HG03175 (cell line): ENCODE data around the gene MARCHF6.
"Not testable (repeated sequence)": the region's sequence is repeated elsewhere in the genome, so short reads cannot be mapped to it uniquely, and the experiment has no call there.

ENCODE experiments used
- ATAC-seq: cut with Tn5 transposase; IDR thresholded peaks from one replicate; pipeline ENCODE4 v1.9.1; 2021; ENCODE audit warnings: mild to moderate bottlenecking, moderate library complexity; ENCODE audit not compliant: unreplicated experiment

Gene MARCHF6

DNA sequence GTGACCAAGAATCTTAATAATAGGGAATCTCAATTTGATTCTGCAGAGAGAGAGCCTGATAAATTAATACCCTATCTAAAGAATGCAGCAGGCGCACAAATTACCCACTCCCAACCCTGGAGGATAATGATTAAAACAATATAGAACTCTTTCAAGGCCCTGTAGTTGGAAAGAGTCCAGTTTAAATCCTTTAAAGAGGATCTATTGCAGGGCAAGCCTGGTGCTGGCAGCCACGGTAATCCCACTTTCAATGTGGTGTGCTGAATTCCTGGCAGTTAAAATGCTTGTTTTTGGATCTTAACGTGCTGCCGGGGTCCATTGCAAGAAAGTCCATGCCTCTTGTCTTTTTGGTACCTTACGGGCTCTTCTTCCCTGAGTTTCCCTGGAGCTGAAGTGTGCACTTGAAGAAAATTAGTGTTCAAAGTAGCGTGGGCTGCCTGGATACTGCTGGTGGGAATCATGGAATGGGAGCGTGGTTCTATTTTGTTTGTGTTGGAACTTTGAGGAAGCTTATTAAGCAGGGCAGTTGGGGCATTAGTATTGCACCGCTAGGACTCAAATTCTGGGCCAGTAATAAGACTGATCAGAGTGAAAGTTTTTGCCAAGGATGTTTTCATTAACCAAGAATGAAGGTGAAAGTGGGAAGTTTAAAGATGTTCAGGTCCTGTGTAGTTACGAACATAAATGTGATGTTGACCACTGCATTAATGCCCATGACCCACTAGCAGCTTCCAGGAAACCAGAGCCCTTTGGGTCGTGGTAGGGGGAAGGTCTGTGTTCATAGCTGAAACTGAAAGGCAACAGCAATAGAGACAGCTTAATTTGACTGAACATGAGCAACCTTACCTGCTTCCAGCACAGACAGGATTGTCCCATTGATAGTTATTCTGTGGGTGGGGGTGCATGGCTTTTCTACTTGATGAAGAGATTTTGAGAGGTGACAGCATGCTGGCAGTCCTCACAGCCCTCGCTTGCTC is 20.8 kb downstream of the MARCHF6 start:
- no peak for ATAC-seq

DNA sequence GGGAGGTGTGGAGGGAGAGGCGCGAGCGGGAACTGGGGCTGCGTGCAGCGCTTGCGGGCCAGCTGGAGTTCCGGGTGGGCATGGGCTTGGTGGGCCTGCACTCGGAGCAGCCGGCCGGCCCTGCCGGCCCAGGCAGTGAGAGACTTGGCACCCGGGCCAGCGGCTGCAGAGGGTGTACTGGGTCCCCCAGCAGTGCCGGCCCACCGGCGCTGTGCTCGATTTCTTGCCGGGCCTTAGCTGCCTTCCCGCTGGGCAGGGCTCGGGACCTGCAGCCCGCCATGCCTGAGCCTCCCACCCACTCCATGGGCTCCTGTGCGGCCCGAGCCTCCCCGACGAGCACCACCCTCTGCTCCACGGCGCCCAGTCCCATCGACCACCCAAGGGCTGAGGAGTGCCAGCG is 21.7 kb downstream of the MARCHF6 start:
- ATAC-seq, result not testable (repeated sequence)

DNA sequence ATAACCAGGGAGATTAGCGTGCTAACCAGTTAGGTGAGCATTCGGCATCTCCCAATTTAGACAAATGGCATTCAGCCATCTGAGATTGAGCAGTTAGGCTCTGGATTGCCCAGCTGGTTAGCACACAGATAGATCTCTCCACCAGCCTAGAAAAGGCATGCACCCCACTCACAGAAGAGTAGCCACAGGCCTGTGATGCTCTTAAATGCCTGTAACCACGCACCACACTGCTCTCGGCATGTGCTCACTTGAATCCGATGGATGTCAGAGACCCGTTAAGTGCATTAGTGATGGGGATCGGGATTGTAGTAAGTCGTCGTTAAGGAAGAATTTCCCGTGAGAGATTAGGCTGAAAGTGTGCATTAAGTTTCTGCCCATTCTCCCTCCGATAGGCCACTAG is 23.0 kb downstream of the MARCHF6 start:
- ATAC-seq, result no peak

GRCh38 chr5:10377081-10377480 is 23.6 kb downstream of the MARCHF6 start:
- ATAC-seq, result no peak

DNA sequence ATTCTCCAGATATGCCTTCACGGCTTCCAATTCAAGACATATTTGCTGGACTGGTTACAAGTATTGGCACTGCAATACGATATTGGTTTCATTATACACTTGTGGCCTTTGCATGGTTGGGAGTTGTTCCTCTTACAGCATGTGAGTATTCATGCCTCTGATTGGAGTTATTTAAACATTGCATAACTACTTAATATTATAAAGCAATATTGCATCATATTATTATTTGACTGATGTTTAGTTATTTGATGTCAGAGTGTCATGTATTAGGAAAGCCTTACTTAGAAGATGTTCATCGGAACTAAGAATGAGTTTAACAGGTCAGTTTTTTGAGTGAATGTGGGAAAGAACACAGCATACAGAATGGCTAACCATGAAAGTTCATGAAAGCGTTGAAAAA is 28.3 kb downstream of the MARCHF6 start:
- ATAC-seq, result no peak

GRCh38 chr5:10384483-10384882 is 31.0 kb downstream of the MARCHF6 start:
- ATAC-seq, result no peak

DNA sequence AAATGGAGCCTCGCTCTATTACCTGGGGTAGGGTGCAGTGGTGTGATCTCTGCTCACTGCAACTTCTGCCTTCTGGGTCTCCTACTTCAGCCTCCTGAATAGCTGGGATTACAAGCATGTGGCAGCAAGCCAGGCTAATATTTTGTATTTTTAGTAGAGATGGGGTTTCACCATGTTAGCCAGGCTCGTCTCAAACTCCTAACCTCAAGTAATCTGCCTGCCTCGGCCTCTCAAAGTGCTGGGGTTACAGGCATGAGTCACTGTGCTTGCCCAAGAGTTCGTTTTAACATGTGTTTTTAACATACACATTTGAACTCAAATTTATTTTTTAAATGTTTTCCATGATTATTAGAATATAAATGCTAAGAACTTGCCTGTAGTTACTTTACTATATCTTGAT is 34.2 kb downstream of the MARCHF6 start:
- no peak for ATAC-seq

DNA sequence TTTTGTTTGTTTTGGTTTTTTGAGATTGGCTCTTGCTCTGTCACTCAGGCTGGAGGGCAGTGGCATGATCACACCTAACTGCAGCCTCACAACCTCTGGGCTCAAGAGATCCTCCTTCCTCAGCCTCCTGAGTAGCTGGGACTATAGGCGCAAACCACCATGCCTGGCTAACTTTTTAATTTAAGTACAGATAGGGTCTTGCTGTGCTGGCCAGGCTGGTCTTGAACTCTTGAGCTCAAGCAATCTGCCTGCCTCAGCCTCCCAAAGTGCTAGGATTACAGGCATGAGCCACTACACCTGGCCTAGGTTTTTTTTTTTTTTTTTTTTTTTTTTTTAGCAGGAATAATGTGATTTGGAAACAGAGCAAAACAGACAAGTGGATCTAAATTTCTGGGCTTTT is 37.6 kb downstream of the MARCHF6 start:
- ATAC-seq, result no peak

GRCh38 chr5:10392567-10393328 is 39.3 kb downstream of the MARCHF6 start:
- ATAC-seq, result not testable (repeated sequence)

DNA sequence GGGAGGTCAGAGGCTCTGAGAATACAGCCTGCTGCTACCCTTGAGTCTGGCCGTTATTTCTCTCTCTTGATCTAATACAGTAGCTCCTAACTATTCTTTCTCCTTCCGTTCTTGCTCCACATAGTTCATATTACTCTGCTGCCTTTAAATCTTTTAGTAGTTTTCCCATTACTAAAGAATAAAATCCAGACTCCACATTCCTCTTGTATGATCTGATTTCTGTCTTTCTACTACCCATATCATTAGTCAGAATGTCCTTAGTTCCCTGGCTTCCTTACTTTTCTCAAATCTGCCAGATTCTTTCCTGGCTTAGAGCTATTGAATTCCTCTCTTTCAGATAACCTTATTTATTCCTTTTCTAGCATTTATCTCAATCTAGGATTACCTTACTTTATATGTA is 40.0 kb downstream of the MARCHF6 start:
- no peak for ATAC-seq

GRCh38 chr5:10396552-10396951 is 43.1 kb downstream of the MARCHF6 start:
- no peak for ATAC-seq

DNA sequence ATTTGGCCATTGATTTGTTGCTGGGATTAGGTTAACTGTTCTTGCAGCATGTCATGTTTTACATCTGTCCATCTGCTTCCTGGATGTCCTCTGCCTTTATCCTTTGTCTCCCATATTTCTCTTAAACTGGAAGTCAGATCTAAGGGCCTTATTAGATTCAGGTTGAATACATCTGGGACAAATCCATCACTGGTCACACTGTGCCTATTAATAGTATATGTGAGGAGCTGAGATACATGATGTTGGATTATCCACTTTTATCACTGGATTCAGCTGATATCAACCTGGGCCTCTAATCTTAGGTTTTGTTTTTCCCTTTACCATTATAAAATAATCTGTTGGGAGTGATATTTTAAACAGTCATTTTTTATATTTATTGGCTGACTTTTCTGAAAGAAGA is 46.3 kb downstream of the MARCHF6 start:
- no peak for ATAC-seq

DNA sequence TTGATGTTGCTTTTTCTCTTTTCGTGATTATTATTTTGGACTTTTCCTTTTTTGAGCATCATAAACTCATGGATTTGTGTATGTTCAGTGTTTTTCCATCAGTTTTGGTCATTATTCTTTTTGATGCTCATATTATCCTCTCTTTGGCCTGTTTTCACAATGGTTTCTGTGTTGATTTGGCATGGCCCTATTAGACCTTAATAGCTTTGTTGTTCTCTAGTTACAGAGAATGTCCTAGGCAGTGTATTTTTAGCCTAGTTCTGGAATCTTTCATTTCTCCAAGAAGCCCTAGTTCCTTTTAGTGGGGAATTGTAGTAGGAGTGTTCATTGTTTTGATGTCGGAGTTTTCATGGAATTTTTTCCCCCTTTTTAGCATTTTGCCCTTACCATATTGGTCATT is 46.9 kb downstream of the MARCHF6 start:
- no peak for ATAC-seq

DNA sequence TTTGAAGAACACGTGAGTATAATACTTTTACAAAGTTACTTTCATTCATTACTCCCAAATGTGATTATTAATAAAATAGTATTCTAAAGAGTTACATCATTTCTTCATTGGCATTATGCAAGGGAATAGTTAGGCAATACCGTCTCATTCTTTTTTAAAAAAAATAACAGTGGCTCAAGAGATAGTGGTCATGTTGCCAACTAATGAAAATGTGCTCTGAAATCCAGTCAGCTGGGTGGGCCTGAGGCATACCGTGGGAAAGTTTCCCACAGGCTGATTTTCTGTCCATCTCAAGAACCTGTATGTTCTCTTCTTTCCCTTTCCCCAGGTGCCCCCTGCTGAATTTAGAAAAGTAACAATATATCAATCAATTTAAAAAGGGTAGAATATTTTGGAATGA is 47.3 kb downstream of the MARCHF6 start:
- no peak for ATAC-seq

GRCh38 chr5:10401498-10401897 is 48.0 kb downstream of the MARCHF6 start:
- ATAC-seq, result peak; percentile 77
